Upper lobe of right lung (tissue), 1 donor: Measurements from ENCODE around the gene ABCF1. TPM values are rescaled to one million over a fixed set of nuclear protein-coding genes. Genes with fewer than 3 reads are reported as not detected.

Source experiments
- ATAC-seq: fragments of 200-7000 bp; cut with Tn5 transposase; one replicate; pipeline ENCODE4 v1.9.1; 2020; ENCODE audit warnings: mild to moderate bottlenecking, moderate library complexity
- DNase-seq: peaks from one replicate; pipeline ENCODE4 v3.0.0-alpha.2; 2020
- H3K27ac ChIP-seq: fragments of 200-600 bp; one replicate; pipeline ENCODE4 v1.8.0; 2022
- H3K27me3 ChIP-seq: fragments of 200-600 bp; one replicate; pipeline ENCODE4 v1.8.0; 2022; ENCODE audit warnings: mild to moderate bottlenecking
- H3K36me3 ChIP-seq: fragments of 200-600 bp; one replicate; pipeline ENCODE4 v1.8.0; 2022
- H3K4me1 ChIP-seq: fragments of 200-600 bp; one replicate; pipeline ENCODE4 v1.8.0; 2022
- H3K4me3 ChIP-seq: fragments of 200-600 bp; one replicate; pipeline ENCODE4 v1.8.0; 2022; ENCODE audit warnings: mild to moderate bottlenecking
- H3K9me3 ChIP-seq: fragments of 200-600 bp; one replicate; pipeline ENCODE4 v1.8.0; 2022
- intact Hi-C: fragments of 100-400 bp; cut with DNase I; formaldehyde crosslinking; loops from one replicate; pipeline ENCODE4 v1.11.0; 2022
- total RNA-seq: library from RNA; stranded (reverse); fragmentation: NEBNext Ultra II Directional; extraction: Animal tissue kit (Norgen Biotek cat#: 25700); gene quantifications from one replicate; pipeline ENCODE4 v1.2.1, GENCODE V29; 2021
- TF ChIP-seq, protein P1 (sequence below): fragments of 200-600 bp; IDR thresholded peaks from one replicate; pipeline ENCODE4 v1.8.0; 2022; ENCODE audit warnings: antibody characterized with exemption
- donor health status: DM: no; HTN: yes; CAD: no; lungs with severe emphysema.

Gene ABCF1
- total RNA-seq, 1 donor from 2014 or later, result 42.5 TPM

DNA sequence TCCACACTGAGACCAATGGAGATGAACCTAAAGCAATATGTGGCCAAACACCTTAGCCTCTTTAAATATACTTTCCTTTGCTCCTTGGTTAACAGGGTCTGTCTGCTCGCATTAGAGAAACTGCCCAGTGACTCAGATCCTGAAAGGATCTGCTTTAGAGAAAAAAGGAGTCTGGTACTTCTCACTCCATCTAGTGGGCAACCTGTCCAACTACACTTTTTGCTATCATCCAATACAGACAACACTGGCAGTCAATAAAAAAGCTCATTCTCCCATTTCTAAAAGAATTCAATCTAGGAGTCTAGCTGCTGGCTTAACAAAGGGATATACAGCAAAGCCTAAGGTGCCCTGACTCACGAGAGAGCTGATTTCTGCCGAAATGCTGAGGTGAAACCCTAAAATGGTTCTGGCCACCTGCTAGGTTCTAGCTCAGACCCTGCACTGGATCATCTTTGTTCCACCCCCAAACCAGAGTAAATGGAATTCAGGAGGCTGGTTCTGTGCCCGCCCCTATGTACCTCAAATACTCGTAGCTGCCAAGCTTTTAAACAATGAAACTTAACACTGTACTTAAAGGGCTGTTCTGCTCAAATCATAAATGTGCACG is 26.5 kb upstream of the ABCF1 start:
- ATAC-seq, result peak; percentile 76
- DNase-seq, result no peak
- TF ChIP-seq, protein P1, sequence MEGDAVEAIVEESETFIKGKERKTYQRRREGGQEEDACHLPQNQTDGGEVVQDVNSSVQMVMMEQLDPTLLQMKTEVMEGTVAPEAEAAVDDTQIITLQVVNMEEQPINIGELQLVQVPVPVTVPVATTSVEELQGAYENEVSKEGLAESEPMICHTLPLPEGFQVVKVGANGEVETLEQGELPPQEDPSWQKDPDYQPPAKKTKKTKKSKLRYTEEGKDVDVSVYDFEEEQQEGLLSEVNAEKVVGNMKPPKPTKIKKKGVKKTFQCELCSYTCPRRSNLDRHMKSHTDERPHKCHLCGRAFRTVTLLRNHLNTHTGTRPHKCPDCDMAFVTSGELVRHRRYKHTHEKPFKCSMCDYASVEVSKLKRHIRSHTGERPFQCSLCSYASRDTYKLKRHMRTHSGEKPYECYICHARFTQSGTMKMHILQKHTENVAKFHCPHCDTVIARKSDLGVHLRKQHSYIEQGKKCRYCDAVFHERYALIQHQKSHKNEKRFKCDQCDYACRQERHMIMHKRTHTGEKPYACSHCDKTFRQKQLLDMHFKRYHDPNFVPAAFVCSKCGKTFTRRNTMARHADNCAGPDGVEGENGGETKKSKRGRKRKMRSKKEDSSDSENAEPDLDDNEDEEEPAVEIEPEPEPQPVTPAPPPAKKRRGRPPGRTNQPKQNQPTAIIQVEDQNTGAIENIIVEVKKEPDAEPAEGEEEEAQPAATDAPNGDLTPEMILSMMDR, result peak; percentile 79
- intact Hi-C loops, result loop anchor here (5.0 kb wide), 1 partner anchor 62 kb away; no protein-coding TSS in a partner anchor
- H3K27me3 ChIP-seq, result no peaks in the 10 kb centered on the region
- H3K4me3 ChIP-seq, result no peak overlapping the region
- H3K36me3 ChIP-seq, result peaks cover 31% of the 10 kb centered on the region
- H3K4me1 ChIP-seq, result peaks cover 29% of the 10 kb centered on the region
- H3K9me3 ChIP-seq, result no peaks in the 10 kb centered on the region
- H3K27ac ChIP-seq, result no peak overlapping the region

DNA sequence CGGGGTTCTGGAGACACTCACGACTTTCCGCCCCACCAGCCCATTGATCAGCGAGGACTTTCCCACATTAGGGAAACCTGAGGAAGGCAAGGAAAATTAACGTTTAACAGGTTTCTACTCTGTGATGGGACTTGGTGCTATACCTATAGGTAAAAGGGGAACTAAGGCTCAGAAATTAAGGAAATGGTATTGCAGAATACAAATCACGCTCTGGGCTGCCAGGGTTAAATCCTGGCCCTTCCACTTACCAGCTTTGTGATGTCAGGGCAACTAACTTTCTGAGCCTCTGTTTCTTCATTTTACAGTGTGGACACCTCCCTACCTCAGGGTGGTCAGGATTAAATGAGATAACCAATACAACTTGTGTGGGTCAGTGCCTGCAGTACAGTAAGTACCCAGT is 23.8 kb upstream of the ABCF1 start:
- Histone ChIP-seq H3K9me3 (no peaks in the 10 kb centered on the region), H3K36me3 (peaks cover 57% of the 10 kb centered on the region), H3K4me3 (no peak overlapping the region), H3K27ac (no peak overlapping the region), H3K27me3 (no peaks in the 10 kb centered on the region), H3K4me1 (peaks cover 21% of the 10 kb centered on the region)
- DNase-seq, result no peak
- intact Hi-C loops, result no loop called here
- TF ChIP-seq, protein P1, result no peak
- peak; percentile 16 for ATAC-seq

DNA sequence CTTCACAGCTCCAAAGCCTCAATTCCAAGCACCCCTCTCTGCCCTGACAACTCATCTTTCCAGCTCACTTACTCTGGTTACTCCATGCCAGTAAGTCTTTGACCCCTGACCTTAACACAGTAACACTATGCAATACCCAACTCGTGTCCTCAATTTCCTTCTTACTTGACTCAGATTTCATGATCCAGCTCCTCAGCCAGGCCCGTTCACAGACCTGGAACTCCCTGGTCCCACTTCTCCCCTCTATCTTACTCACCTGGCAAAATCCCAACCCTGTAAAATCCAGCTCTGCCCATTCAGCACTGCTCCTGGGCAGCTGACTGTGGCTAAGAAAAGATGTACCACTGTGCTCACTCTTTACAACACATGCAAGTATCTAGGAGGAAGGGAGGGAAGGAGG is 22.9 kb upstream of the ABCF1 start:
- ATAC-seq (peak; percentile 16), DNase-seq (no peak)
- Histone ChIP-seq H3K27me3 (no peaks in the 10 kb centered on the region), H3K4me1 (peaks cover 11% of the 10 kb centered on the region), H3K27ac (no peak overlapping the region), H3K36me3 (peaks cover 66% of the 10 kb centered on the region), H3K9me3 (no peaks in the 10 kb centered on the region), H3K4me3 (no peak overlapping the region)
- intact Hi-C loops, result no loop called here
- TF ChIP-seq, protein P1, result no peak

DNA sequence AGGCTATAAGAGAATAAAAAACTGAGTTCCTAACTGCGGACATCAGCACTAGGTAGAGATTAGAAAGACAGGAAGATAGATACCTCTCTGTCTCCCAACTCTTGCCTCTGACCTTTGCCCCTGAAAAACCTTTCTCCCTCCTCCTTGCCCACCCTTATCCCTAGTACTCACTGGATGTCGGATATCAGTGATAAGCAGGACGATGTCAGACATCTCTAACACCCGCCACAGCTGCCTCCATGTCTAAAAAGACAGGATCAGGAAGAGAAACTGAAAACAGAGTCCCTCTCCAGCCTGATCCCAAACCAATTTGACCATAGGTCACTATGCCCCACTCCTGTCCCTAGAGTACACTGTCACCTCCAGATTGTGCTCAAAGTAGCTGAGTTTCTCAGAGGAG is 16.8 kb upstream of the ABCF1 start:
- intact Hi-C loops, result no loop called here
- no peaks in the 10 kb centered on the region for H3K9me3 ChIP-seq
- H3K36me3 ChIP-seq, result peaks cover 47% of the 10 kb centered on the region
- no peak for DNase-seq
- H3K27me3 ChIP-seq, result no peaks in the 10 kb centered on the region
- H3K4me3 ChIP-seq, result no peak overlapping the region
- no peak overlapping the region for H3K27ac ChIP-seq
- ATAC-seq, result no peak
- TF ChIP-seq, protein P1, result no peak
- peaks cover 25% of the 10 kb centered on the region for H3K4me1 ChIP-seq

DNA sequence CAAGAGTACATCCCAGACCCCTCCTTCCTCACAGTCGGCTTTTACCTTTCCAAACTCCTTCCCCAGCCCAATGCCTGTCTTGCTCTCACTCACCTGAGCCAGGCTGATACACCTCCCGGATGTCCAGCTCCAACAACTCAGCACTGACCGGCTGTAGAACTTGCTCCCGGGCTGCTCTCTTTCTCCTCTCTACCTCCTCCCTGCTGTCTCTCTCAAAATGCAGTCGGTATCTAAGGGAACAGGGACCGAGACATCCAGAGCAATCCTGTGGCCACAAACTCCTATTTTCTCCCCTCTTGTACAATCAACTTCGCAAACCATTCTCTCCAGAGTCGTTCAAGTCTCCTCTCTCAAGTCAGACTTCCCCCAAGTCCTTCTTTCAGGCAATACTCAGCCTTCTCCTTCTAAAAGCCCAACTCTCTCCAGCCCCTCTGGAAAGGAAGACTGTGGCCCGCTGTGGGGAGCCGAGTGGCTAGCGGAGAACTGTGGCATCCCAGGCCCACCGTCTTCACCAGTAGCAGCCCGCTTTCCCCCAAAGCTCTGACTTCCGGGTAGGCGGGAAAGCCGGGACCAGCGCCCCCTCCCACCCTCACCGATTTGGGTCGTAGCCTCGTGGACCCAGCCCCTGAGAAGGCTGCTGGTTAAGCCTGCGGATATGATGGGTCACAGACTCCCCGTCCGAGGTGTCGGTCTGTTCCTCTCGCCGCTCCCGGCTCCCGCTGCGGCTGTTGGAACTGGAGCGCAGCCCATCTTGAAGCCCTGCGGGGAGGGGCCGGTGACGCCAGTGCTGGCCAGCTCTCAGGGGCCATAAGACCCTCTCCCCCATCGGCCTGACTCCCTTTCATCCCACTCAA is 16.1 kb upstream of the ABCF1 start:
- intact Hi-C loops, result no loop called here
- H3K4me3 ChIP-seq, result peak overlapping the region; percentile 92
- no peaks in the 10 kb centered on the region for H3K9me3 ChIP-seq
- no peaks in the 10 kb centered on the region for H3K27me3 ChIP-seq
- ATAC-seq, result peak; percentile 3
- H3K36me3 ChIP-seq, result peaks cover 41% of the 10 kb centered on the region
- H3K4me1 ChIP-seq, result peaks cover 25% of the 10 kb centered on the region
- peak overlapping the region; percentile 99 for H3K27ac ChIP-seq
- peak; percentile 76 for DNase-seq
- TF ChIP-seq, protein P1, result no peak
